GM12801 (cell line): ENCODE measurements around the gene HPF1.

Experiments
- TF ChIP-seq, protein P1 (sequence below): IDR thresholded peaks from one replicate; pipeline ENCODE4 v1.5.1; 2011; ENCODE audit warnings: control low read depth; ENCODE audit not compliant: insufficient read length; ENCODE audit errors: extremely low read depth

The HPF1 gene

DNA sequence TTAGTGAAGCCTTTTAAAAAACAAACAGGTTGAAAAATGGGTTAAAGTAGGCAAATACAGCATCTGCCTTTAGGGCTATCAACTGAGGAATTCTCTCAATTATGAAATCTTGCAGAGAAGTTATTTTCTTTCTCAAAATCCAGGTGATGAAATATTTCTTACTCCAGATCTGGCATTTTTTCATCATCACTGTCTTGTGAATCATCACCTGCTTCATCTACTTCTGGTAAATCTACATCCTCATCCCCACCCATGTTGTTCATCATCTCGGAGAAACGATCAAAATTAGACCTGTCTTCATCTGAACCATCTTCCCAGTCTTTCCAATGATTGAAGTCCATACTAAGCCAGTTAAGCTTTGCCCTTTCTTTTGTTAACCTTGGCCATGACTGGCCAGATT lies 33.3 kb upstream of the HPF1 start:
- TF ChIP-seq, protein P1, sequence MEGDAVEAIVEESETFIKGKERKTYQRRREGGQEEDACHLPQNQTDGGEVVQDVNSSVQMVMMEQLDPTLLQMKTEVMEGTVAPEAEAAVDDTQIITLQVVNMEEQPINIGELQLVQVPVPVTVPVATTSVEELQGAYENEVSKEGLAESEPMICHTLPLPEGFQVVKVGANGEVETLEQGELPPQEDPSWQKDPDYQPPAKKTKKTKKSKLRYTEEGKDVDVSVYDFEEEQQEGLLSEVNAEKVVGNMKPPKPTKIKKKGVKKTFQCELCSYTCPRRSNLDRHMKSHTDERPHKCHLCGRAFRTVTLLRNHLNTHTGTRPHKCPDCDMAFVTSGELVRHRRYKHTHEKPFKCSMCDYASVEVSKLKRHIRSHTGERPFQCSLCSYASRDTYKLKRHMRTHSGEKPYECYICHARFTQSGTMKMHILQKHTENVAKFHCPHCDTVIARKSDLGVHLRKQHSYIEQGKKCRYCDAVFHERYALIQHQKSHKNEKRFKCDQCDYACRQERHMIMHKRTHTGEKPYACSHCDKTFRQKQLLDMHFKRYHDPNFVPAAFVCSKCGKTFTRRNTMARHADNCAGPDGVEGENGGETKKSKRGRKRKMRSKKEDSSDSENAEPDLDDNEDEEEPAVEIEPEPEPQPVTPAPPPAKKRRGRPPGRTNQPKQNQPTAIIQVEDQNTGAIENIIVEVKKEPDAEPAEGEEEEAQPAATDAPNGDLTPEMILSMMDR: no peak

DNA sequence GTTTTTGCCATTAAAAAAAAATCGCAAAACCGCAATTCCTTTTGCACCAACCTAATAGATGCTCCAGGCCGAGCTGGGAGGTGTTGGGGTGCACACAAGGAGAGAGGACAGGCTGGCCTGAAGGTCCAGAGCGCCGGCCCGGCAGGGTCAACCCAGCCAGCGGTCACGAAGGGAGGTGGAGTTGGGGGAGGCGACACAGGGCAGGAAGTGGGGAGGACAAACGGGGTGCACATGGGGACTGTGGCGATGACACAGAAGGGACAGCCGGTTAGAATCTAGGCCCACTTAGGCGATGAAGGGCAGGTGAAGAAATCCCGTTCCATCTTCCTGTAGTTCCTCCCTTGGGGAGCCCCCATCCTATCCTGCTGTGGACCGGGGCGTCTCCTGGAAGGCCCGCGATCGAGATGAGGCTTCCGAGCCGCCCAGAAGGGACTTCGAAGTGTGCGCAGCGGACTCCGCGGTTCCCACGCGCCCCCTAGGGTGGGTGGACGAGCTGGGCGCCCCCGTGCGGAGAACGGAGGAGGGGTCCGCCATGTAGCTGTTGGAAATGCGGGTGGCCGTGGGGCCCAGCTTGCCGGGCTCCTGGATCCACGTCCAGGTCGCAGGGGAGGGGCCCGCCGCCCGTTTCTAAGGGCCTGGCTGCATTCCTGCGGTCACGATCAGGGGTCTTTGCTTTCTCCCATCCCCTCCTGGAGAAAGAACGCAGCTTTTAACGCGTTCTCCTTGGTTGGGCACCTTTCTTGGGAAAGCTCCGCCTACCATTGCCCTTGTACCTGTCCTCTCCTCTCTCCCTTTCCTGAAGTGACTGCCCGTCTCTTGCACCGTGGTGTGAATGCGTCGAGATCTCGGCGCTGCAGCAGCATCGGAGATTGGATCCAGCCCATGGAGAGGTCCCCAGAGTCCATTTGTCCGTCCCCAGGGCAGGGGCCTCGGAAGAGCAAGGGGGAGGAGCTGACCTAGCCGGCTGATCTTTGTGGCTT lies 17.0 kb upstream of the HPF1 start:
- TF ChIP-seq, protein P1: no peak

DNA sequence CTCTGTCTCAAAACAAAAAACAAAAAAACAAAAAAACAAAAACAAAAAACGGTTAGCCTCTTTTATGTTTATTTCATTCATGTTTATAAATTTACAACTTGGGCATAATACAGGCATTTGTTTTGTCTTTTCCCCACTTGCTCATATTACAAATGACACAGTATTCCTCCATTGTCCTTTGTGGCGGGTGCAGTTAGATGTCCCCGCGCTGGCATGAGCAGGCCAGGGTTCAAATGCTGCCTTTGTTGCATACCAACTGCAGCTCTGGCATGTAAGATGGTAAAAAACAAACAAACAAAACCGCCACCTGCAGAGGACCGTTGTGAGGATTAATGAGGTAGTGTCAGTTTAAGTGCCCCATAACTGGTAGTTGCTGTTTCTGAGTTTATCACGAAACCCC lies 16.1 kb upstream of the HPF1 start:
- TF ChIP-seq, protein P1: no peak

DNA sequence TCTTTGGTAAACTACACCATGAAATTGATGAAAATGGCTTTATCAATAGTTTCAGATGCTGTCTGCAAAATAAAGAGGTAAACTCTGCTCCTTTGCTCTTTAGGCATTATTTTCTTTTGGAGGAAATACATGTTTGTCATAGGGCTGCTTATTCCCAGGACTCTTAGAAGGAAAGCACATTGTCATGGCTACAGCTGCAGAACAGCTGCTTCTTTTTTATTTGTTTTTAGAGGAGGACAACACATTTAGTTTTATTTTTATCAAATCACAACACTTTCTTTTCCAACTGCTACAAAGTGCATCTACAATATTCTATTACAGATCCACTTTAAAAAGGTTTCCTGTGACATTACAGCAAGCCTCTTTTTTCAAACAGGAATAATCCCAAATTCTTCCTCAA lies 12.7 kb upstream of the HPF1 start:
- TF ChIP-seq, protein P1: no peak

DNA sequence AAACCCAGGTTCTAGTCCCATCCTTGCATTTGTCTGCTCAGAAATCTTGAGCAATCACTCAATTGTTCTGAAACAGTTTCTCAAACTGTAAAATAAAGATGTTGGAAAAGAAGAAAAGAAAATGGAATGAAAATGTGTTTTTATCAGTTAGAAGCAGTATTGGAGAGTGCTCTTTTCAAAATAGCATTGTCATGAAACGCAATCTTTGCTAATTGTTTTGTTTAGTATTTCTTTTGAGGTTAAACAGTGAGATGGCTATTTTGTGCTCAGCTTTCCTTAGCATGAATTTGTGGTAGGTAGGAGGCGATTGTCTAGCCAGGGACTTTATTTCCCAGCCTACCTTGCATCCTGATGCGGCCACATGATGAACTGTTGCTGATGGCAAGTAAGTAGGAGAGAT lies 10.6 kb upstream of the HPF1 start:
- TF ChIP-seq, protein P1: no peak

DNA sequence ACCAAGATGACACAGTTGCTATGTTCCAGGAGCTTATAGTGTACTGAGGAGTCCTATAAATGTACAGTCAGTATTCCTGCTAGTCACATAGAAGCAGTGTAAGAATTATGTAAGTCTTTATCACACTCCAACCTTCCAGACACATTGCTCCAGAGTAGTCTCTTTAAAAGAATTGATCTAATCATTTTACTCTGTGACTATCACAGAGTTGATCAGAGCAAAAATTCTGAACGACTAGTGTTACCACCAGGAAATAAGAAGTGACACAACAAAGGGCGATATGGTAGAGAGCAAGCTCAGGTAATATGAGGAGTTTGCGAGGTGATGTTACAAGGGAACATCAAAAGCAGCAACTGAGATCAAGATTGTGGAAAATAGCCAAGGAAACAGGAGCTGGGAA lies 9.0 kb upstream of the HPF1 start:
- TF ChIP-seq, protein P1: no peak

DNA sequence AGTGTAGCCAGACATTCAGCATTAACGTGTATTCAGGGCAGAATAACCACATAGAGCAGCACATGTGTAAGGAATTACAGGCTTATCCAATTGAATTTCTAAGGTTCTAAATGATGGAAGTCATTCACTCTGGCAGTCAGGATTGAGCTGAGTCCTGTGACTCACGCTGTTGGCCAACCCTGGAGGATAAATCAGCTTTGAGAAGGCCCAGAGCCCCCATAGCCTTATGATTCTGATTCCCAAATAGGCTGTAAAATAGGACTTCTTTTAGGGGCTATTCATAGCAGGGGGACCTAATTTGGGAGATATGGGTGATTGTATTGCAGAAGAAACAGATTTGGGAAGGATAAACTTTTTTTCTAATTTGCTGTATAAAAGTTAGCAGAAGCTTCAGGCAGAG lies 8.1 kb upstream of the HPF1 start:
- TF ChIP-seq, protein P1: no peak
